ENCODE data around the gene ACTL6B.
A peak's percentile ranks its signal among the peaks of the same experiment; 100 is the strongest.
"Not testable (repeated sequence)": the region's sequence is repeated elsewhere in the genome, so short reads cannot be mapped to it uniquely, and the experiment has no call there.

ACTL6B gene

GRCh38 chr7:100671353-100672327 is 15.4 kb upstream of the ACTL6B start:
- no peak for DNase-seq

GRCh38 chr7:100670074-100670473 is 13.8 kb upstream of the ACTL6B start:
- DNase-seq = no peak

- DNase-seq = not testable (repeated sequence)
These were observed 12.9 kb upstream of the ACTL6B start for GRCh38 chr7:100669106-100669505.

- DNase-seq = no peak
These were observed 11.8 kb upstream of the ACTL6B start for GRCh38 chr7:100668069-100668449.

- DNase-seq = no peak
These were observed 11.3 kb upstream of the ACTL6B start for GRCh38 chr7:100667331-100668068.

GRCh38 chr7:100665168-100665726 is 9.0 kb upstream of the ACTL6B start:
- no peak for DNase-seq

- not testable (repeated sequence) for DNase-seq
These were observed 6.0 kb upstream of the ACTL6B start for GRCh38 chr7:100662194-100662776.

GRCh38 chr7:100654908-100655831 is 1.1 kb downstream of the ACTL6B start:
- no peak for DNase-seq

- no peak for DNase-seq
These were observed 6.3 kb downstream of the ACTL6B start for GRCh38 chr7:100649826-100650565.

GRCh38 chr7:100642534-100642907 is 13.7 kb downstream of the ACTL6B start:
- DNase-seq = no peak

GRCh38 chr7:100641860-100642533 is 14.3 kb downstream of the ACTL6B start:
- no peak for DNase-seq

GRCh38 chr7:100641463-100641859 is 14.8 kb downstream of the ACTL6B start, which contains the start of gene TFR2:
Gene TFR2 (minus strand): TSS chr7:100641552. CDS start chr7:100641509, 43 bp downstream.
- no peak for DNase-seq

GRCh38 chr7:100640517-100641440 is 15.5 kb downstream of the ACTL6B start:
- no peak for DNase-seq

- no peak for DNase-seq
These were observed 16.2 kb downstream of the ACTL6B start for GRCh38 chr7:100639995-100640516.

- peak; percentile 53 for DNase-seq
These were observed 23.1 kb downstream of the ACTL6B start for GRCh38 chr7:100632951-100633717.

GRCh38 chr7:100630066-100630465 is 26.2 kb downstream of the ACTL6B start:
- DNase-seq = no peak

- no peak for DNase-seq
These were observed 27.0 kb downstream of the ACTL6B start for GRCh38 chr7:100629117-100629716.

- no peak for DNase-seq
These were observed 29.1 kb downstream of the ACTL6B start for GRCh38 chr7:100627238-100627549.

Data from activated gamma-delta T cell treated with Interleukin-2 at 50 U/mL for 16 hours (primary cell).